GM18868 (cell line): ENCODE data around the gene RBP7.

Experiments used
- ATAC-seq: cut with Tn5 transposase; IDR thresholded peaks from one replicate; pipeline ENCODE4 v1.9.1; 2021; ENCODE audit warnings: mild to moderate bottlenecking, moderate library complexity; ENCODE audit not compliant: unreplicated experiment

Gene RBP7

DNA sequence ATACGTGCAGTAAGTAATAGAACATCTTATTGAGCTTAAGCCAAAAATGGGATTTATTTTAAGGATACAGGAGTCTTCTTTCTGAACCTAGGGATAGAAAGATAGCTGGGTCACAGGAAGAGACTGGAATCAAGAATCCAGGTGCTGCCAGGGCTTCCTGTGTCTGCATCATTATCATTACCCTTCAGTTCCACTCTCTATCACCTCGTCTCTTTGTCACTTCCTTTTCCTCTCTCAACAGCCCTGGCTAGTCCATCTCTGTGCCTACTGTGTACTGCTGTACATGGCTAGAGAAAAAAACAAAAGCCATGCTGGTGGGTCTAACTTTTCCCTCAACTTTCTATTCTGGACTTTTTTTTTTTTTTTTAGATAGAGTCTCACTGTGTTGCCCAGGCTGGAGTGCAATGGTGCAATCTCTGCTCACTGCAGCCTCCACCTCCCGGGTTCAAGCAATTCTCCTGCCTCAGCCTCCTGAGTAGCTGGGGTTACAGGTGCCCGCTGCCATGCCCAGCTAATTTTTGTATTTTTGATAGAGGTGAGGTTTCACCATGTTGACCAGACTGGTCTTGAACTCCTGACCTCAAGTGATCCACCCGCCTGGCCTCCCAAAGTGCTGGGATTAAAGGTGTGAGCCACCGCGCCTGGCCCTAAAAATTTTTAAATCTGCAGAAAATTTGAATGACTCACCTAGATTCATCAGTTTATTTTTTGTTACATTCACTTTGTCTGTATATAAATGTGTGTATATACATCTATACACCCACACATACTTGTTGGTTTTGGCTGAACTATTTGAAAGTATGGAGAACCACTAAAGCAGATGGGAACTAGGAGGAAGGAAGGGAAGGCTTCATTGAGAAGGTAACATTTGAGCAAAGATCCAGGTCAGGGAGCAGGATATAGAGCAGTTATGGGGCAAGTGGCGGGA, 67.7 kb downstream of the RBP7 start:
- no peak for ATAC-seq

GRCh38 chr1:10065344-10065685, 68.3 kb downstream of the RBP7 start:
- no peak for ATAC-seq
